Activated T-cell treated with anti-CD3 and anti-CD28 coated beads for 24 hours (primary cell): ENCODE data around the gene DMPK.
"Not testable (repeated sequence)": the region's sequence is repeated elsewhere in the genome, so short reads cannot be mapped to it uniquely, and the experiment has no call there.

Source experiments
- DNase-seq: peaks from one replicate; pipeline ENCODE4 v3.0.0-alpha.2; 2020; ENCODE audit warnings: low read depth

Gene DMPK

GRCh38 chr19:45814851-45815480, 32.7 kb upstream of the DMPK start, which contains the start of gene RSPH6A:
Gene RSPH6A, minus strand, starts transcription at chr19:45815308. Its CDS starts 132 bp downstream, at chr19:45815176.
- no peak for DNase-seq

DNA sequence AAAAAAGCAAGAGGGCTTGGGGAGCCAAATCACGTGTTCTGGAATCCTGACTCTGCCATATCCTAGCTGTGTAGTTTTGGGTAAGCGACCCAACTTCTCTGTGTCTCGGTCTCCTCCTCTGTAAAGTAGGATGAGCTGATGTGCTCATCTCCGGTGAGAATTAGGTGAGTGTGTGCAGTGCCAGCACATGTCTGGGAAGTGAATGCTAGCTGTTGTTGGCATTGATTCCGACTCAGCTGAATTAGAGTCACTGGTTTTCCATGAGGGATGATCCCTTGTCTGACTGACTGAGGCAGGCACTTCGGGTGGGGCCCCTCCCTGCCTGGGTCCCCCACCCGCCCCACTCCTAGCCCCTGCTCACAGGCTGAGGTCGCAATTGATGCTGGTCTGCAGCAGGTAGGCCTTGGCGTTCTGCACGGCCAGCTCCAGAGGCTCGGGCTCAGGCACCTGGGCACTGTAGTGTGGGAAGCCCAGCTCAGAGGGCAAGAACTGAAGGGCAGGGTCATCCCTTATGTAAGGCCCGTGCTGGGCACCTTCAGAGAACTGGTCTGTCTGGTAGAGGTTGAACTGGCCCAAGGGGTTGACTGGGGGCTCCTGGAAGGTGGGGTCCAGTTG, 32.0 kb upstream of the DMPK start:
- DNase-seq: no peak

- DNase-seq: no peak
Measured at GRCh38 chr19:45812297-45812696, 30.0 kb upstream of the DMPK start.

GRCh38 chr19:45809643-45810159, 27.4 kb upstream of the DMPK start:
- DNase-seq: no peak

DNA sequence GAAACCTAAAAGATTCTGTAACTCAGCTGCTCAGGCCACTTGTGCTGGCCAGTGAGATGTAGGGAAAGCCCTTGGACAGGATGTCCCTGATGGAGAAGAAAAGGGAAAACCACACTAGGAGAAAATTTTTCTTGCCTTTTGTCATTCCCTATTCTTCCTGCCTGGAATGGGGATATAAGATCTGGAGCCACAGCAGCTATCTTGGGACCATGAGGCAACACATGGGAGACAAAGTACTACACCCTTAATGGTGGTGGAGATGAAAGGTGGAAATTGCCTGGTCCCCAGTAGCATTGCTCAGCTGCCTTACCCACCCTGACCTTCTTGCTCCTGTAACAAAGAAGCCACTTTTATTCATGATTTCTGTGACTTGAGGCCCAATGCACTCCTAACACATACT, 23.4 kb upstream of the DMPK start:
- DNase-seq: no peak

DNA sequence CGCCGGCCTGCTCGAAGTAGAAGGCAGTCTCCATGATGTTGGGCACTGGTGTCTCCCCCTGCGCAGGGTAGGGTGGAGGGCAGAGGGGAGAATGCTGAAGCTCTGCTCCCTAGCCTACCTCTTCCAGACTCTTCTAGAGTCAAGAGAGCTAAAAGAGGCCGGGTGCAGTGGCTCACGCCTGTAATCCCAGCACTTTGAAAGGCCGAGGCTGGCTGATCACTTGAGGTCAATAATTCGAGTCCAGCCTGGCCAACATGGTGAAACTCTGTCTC, 22.6 kb upstream of the DMPK start:
- no peak for DNase-seq

GRCh38 chr19:45804140-45804958, 22.1 kb upstream of the DMPK start:
- DNase-seq: no peak

DNA sequence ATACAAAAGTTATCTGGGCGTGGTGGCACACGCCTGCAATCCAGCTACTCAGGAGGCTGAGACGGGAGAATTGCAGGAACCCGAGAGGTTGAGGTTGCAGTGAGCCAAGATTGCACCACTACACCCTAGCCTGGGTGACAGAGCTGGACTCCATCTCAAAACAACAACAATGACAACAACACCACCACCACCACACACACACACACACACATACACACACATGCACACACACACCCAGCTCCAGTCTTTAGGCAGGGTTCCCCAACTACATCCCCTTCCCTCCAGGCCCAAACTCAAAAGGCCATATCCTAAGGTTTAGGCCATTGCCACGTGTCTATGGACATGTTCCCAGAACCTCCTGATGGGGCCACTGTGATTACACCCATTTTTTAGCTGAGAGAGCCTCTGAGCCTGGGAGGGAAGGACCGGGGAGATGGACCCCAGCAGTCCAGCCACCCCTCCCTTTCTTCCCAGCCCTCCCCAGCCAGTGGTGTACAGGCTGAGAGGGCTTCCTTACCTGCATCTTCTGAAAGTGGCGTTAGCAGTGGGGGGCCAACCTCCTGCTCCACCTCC, 19.4 kb upstream of the DMPK start:
- no peak for DNase-seq

DNA sequence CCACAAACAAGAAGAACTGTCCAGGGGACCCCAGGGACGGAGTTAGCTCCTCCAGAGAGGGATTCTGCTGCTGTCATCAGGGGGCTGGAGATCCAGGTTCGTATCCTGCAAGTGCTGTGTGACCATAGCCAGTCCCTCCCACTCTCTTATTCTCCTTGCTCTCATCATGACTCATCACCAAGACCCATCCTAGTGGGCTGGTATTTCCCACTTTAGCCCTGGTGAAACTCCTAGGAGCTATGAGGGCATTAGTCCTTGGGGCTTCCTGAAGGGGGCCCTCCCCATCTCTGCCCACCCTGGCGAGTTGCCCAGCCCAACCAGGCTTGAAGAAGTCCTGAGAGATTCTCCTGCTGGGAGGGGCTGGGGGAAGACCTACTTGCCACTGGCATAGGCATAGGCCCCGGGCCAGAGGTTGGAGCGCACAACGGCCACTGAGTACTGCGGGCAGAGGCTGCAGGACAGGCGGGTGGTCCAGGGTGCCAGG, 17.8 kb upstream of the DMPK start:
- no peak for DNase-seq

- DNase-seq: not testable (repeated sequence)
Measured at GRCh38 chr19:45799541-45799940, 17.3 kb upstream of the DMPK start.

GRCh38 chr19:45798995-45799517, 16.8 kb upstream of the DMPK start:
- peak; percentile 48 for DNase-seq

- no peak for DNase-seq
Measured at GRCh38 chr19:45794627-45795026, 12.3 kb upstream of the DMPK start.

GRCh38 chr19:45793876-45794275, 11.6 kb upstream of the DMPK start:
- no peak for DNase-seq

- no peak for DNase-seq
Measured at GRCh38 chr19:45793178-45793564, 10.9 kb upstream of the DMPK start.

- peak; percentile 100 for DNase-seq
Measured at GRCh38 chr19:45792470-45793177, 10.3 kb upstream of the DMPK start, which contains the start of gene DMWD. Gene DMWD, minus strand, starts transcription at chr19:45792845. Its CDS starts 89 bp downstream, at chr19:45792756.

- DNase-seq: no peak
Measured at GRCh38 chr19:45791744-45792469, 9.6 kb upstream of the DMPK start.

- no peak for DNase-seq
Measured at GRCh38 chr19:45790942-45791341, 8.7 kb upstream of the DMPK start.

DNA sequence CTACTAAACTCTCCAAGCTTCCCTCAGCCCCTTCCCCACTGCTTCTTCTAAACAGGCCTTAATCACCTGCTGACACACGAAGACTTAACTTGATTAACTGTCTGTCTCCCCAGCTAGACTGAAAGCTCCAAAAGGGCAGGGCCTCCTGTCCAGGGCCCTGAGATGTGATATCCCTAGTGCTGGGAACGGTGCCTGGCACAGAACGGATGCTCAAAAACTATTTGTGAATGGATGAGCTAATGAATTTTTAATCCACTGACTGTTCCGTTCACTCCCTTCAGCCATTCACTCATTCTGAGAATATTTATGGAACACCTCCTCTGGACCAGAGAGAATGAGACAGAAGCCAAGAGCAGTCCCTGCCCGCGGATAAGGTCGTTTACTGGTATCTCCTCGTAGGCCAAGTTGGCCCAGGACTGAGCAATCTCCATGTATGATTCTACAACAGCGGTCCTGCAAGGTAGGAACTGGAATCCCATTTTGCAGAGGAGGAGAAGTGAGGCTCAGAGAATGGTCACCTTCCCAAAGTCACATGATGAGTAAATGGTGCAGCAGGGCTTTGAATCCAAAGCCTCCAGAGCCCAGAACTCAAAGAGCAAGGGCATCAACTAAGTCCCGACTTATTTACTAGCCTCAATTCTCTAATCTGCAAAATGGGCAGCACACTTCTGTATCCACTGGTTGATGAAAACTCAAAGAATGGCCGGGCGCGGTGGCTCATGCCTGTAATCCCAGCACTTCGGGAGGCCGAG, 6.9 kb upstream of the DMPK start:
- DNase-seq: no peak

GRCh38 chr19:45786533-45786894, 4.2 kb upstream of the DMPK start:
- DNase-seq: no peak

DNA sequence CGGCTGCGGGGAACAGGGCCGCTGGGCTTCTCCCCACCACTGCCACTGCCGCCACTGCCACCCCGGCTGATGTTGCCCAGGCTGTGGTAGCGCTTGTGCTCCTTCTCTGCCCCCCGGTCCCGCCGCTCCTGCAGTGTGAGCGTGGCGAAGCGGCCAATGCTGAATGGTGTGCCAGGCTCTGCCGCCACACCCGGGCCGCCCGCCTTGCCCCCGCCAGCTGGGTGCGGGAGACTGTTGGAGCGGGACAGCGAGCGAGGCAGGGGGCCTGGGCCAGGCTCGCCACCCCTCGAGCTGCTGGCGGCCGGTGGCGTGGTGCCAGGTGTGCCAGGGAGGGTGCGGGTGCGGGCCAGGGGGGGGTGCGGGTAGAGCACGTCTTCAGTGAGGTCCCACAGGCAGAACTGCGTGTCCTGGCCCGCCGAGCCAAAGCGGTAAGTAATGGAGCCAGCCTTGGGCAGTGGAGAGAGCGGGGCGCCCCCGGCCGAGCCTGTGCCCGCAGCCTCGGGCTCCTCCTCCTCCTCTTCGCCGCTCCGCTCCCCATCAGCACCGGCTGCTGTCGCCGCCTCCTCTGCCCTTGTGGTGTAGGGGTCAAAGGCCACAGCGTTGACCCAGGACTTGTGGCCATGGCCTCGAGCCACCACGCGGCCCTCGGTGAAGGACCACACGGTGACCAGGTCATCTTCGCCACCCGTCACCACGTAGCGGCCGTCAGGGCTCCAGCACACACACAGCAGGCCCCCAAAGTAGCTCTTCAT, 3.7 kb upstream of the DMPK start:
- no peak for DNase-seq
